Inflammatory macrophage treated with lipopolysaccharide for 4 hours (primary cell): ENCODE data around the gene PLPP4.

Experiments
- DNase-seq: peaks from one replicate; pipeline ENCODE4 v3.0.0-alpha.2; 2020

PLPP4 gene

DNA sequence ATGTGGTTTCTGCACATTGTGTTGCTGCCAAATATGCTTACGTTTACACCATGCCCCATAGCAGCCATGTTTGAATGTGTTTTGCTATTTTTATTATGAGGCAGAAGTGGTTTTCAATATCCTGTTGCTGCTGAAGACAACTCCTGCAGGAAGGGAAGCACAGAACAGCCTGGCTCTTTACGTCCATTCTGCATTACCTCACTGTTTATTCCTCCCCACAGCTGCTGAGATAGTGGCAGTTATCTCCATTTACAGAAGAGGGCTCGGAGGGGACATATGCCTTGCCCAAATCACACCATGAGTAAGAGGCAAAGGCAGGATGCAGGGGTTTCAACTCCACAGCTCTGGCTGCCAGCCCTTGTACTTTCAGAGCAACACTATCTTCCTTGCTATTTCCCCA, 35.3 kb downstream of the PLPP4 start:
- DNase-seq = no peak

DNA sequence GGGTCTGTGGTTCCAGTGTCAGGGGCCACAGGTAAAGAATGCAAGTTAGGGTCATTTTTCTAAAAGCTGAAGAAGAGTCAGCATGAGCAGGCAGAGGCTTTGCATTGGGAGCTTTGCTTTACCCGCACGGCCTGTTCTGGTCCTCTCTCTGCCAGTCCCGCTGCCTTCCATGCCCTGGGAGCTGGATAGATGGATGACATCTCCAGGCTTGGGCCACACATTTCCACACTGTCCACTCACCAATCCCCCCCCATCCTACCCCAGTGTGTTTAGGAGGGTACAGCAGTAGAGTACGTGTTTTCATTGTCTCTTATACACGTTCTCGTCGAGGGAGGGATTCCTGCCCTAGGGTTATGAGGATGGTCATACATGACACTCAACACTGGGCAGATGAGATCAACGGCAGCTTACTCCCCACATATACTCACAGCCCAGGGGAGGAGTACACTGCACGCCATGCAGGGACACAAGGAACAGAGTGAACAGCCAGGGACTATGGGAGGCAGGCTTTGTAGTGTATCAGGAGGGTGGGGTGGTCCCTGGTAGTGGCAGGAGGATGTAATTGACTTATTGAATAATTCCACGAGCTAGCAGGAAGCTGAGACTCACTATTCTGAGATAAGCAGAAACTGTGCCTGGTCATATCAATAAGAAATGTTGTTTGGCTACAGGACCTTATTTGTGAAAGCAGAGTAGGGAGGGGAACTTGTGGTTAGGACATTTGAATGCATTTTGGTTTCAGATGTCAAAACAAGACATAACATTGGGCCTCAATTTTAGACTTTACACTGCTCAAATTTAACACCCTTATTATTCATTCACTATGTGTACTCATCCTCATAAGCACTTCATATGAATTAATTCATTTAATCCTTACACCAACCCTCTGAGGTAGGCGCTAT, 36.6 kb downstream of the PLPP4 start:
- DNase-seq = no peak

DNA sequence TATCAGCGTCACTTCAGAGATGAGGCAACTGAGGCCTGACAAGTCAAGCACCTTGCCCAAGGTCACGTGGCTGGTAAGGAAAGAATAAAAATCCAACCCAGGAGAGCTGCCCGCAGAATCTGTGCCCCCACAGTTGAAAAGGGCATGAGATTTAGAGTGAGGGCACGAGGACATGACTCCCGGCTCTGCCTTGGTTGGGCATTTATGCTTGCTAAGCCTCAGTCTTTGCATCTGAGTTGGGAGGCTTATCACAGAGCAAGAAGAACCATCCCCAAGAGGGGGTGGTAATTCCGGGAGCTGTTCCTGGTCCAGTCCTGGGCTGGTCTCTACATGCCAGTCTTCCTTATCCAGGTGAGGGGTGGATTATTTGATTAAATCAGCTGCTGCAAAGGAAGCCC, 37.3 kb downstream of the PLPP4 start:
- no peak for DNase-seq

DNA sequence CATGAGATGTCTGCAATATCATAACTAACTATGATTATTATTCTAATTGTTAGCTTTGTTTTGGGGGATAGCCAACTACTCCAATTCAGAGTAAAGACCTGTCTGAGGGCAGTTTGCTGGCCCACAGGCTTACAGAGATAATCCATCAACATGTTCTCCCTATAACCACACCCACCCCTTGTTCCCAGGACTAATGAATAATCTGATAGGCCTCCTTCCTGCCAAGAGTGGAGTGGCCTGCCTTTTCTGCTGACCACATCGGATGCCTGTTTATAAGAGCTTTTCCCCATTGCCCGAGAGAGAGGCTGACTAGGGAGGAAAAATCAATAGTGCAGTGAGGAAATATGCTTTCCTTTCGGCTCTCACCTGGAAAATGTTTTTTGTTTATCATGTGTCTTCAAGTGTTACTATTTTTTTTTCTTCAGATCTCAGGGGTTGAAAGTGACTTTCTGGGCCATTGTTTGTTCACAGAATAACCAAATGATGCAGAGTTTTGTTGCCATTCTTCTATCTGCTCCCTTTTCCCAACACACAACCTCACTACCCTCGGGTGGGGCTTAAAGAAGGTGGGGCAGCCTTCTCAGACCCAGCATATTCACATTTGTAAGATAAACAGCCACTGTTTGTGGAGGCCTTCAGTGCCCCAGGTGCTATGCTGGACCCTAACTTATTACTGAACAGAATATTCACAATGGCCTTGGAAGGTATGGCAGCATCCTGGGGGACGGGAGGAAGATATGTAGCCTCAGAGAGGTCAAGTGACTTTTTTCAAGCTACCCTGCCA, 38.4 kb downstream of the PLPP4 start:
- no peak for DNase-seq

DNA sequence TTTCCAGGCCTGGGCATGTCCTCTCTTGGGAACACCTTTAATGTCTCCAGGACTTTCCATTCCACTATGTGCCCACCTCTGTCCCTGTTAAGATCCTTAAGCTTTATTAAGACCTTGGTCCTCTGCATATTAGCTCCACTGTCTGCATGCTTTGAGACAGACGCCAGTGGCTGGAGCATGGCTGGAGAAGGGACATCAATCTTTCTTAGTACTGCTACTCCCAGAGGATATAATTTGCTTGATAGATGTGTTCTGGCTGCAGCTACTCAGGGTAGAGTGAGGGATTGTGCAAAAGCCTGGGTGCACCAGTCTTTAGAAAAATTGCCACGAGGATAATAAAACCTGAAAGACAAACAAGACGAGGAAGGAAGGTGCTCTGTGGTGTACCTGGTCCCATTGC, 42.9 kb downstream of the PLPP4 start:
- no peak for DNase-seq

DNA sequence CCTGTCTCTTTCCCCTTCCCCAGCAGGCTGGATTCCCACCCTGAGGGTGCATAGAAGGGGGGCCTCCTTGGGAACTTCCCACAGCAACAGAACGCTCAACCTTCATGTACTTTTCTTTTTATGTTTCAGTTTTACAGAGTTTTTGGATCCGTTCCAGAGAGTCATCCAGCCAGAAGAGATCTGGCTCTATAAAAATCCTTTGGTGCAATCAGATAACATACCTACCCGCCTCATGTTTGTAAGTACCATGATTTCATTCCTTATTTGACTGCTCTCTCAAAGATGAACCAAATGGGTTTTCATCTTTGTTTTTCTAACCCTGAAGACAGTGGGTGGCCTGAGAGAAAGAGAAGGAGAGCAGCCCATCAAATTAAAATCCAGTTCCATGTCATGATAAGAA, 46.7 kb downstream of the PLPP4 start:
- DNase-seq = no peak

DNA sequence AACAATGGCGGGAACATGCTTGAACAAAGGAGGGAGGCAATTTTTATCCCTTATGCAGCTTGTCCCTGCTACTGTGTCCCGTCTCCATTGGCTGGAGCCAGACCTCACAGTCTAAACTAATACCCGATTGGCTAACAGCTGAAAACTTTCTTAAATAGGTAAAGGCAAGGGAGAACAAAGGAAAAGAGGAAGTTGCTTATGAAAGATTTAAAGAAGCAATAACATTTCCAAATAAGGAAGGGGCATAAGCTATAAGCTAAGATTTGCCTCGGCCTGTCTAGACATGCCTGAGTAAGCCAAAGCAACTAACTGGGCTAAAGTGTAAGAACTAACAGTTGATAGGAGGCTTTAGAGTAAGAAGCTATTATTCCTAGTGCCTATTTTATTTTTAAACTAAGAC, 47.2 kb downstream of the PLPP4 start:
- peak; percentile 47 for DNase-seq

DNA sequence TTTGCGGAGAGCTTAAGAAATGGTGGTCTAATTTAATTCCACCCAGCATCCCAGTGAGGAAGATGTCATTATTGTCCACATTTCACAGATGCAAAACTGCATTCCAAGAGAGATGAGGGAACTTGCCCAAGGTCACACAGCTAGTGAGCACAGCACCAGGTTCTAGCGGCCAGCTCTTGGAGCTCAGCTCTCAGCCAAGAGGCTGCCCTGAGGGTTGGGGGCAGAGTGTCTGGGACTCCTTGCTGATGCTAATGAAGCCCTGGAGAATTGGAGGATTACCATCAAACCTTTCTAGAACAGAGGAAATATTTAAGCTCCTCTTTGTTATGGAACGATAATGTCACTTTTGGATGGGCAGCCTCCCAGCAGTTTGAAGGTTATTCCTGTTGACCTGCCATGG, 48.0 kb downstream of the PLPP4 start:
- no peak for DNase-seq

DNA sequence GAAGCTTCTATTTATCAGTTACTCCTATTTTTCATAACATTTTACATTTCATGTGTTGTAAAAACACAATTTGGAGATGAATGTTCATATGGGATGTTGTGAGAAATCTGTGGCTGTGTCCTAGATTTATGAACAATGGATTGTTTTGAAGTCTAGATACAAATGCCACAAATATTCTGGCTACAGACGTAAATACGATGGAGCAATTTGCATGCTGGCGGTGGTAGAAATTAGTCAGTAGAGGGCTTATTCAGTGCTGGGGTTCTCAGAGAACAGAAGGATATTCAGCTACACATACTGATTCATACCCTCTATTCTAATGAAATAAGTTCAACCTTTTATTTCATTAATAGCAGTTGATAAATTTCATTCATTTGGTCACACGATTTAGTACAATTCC, 48.8 kb downstream of the PLPP4 start:
- DNase-seq = no peak

DNA sequence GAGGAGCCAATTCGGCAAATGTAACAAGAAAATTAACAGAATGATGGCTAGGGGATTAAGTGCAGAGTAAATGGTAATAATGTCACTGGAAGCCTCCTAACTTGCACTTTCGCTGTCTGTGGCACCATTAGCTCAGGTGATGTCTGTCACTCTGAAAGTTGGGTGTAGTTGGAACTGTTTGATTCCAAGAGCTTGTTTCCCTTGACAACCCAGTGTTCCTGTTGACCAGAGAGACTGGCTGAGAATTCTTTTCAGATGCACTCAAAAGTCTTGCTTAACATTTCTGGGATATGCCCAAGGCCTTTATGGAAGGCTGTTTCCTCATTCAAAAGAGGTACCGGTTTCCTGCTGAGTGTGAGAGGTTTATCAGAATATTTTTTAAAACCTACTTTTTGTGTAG, 49.6 kb downstream of the PLPP4 start:
- no peak for DNase-seq

DNA sequence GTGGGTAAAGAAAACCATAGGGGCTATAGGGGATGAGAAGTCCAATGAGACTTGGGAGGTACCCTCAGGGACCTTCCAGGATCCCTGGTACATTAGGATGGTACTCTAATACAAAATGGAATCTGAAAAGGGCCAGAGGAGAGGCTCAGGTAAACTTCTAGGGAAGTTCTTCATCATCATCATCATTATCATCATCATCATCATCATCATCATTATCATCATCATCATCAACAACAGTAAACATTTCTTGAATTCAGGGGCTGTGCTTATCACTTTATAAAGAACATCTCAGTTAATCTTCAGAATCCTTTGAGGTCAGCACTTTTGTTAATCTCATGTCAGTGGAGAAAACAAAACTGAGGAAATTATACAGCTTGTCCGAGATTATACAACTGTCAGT, 50.1 kb downstream of the PLPP4 start:
- DNase-seq = no peak

DNA sequence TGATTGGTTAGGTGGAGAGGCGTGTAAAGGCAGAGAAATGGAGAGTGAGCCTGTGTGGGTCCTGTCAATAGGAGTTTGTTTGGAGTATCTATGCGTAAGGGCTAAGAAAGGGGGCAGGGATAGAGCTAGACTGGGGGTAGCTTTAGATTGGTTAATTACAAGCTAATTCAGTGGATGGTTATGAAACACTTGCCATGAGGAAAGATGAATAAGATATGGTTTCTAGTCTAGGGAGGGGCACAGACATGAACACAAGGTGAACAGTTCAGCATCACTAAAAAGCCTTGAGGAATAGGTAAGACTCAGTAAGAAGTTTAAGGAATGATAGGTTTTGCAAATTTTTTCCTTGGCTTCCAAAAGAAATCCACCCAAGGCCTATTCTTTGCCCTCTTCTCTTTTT, 50.6 kb downstream of the PLPP4 start:
- no peak for DNase-seq

DNA sequence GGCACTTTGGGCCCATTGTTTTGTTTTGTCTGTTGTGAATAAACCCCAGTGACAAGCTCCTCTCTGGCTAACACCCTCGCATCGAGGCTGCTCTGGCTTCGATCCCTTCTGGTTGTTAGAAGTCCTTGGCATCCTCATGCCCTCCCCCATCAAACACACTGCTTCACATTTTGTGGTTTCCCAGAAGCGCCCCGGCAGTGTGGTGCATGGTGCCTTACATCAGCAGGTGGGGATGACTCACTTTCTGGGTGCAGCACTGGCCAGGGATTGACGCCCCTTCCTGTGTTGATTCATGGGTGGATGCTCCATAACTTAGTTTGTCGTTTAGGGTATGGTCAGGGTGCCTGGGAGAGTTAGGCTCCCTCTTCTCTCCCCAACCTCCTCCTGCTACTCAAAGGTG, 51.4 kb downstream of the PLPP4 start:
- no peak for DNase-seq

DNA sequence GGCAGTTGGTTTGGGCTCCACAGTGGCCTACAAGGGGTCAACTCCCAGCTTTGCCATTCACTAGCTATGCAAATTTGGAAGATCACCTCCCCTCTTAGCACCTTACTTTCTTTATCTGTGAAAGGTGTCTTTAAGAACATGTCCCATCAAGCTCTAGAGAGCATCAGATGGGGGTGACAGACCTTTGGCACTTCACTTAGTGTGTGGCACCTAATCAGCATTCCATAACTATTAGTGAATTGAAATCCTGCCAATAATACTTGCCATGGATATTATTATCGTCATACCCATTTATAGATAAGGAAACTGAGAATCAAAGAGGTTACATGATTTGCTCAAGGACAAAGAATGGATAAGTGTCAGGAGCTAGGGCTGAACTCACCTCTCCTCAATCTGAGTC, 51.9 kb downstream of the PLPP4 start:
- no peak for DNase-seq

DNA sequence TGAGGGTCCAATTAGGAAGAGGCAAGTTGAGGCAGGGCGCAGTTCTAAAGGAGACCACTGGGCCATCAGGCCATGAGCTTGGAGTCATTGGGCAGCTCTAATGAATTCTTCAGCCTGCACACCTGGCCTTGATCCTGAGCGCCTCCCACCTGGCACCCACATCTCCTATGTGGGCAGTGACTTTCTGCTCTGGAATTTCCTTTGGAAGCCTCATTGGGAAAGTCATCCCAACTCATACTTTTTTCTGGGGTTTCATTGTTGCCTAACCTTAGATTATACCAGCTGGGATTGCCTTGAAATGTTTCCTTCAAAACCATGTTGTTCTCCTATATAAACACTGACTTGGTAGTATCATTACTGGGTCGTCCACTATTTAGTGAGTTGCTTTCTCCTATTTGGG, 54.1 kb downstream of the PLPP4 start:
- no peak for DNase-seq

DNA sequence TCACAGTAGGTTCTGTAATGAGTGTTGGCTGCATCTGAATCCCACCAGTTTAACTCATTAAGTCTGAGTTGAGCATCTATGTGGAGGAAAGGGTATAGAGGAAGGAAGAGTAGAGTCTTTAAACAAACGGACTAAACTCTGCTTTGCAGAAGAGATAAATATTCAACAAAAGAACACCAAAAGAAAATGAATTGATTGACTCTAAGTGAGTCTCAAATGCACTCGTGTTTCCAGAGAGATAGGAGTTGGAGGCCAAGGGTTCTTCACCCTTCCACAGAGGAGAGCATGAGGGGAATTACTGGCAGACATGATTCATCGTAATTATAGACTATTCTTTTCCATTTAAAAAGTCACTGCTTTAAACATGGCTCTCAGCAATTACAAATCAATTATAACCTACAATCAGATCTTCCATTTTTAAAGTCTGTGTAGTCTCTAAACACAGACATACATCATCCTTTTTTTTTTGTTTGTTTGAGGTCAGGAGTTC, 56.3 kb downstream of the PLPP4 start:
- no peak for DNase-seq

DNA sequence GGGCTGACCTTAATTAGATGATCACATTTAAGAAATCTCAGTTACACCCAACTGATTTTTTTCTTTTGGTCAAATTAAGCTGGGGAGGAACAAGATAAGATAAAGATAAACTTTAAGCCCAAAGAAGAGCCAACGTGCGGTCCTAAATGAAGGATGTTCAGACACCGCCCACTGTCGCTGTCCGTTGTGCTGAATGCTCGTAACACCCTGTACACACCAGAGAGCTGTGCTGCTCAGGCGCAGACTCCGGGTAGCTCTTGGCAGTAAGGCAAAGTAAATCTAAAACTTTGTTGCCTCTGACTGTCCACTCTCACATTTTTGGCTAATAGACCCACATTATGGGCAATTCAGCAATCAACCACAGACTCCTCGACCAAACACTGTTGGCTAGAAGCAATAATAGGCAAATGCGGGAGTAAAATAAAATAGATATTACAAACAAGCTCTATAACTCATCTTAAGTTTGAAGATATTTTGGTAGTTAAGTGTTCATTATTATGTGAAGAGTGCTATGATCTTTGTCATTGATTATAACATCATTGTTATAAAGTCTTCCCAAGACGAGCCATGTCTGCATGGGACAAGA, 57.1 kb downstream of the PLPP4 start:
- peak; percentile 22 for DNase-seq

DNA sequence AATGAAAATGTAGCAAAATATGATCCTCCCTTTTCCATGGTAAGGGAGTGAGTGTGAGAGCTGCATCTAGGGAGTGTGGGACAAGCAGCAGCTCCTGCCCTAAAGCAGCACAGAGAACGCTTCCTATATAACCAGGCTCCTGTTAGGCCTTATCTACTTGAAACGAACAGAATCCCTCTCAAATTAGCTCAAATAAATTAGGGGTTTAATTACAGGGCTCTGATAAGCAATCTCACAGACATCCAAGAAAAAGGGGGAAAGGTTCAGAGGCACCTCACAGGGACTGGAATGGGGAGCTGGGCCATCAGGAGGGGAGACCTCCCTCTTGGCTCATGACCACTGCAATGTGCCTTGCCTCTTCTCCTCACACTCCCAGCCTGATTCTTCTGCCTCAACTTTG, 57.9 kb downstream of the PLPP4 start:
- no peak for DNase-seq

DNA sequence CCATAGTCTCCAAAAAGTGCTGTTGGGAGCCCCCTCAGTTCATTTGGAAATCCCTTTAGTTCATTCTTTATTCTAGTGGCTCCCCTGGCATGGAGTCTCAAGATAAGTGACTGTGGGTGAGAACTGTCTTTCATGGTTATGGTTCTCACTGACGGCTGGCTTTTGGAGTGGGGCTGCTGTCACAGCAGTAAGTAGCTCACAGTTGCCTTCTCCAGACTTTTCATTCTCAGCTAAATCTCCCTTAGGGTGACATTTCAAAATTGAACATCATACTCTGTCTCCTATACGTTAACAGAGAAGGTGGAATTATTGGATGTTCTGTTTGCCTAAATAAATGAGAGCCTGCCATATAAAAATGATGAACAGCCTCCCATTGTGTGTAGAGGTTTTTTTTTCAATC, 58.7 kb downstream of the PLPP4 start:
- no peak for DNase-seq

DNA sequence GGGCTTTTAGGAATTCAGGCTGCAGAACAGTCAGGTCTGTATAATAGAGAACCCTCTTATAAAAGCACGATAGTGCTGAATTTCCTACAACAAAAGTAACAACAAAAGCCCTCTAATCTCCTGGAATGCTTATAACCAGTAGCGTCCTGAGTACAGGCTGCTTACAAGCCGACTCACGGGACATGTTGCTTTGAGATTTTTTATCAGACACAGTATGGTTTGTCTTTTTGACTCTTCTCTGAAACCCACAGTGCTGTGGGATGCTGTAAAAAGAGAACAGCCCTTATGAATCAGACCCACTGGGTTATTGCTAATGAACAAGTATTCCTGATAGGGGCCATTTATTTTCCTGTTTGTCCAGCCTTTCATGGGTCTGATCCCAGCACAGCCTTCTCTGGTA, 59.4 kb downstream of the PLPP4 start:
- DNase-seq = no peak

DNA sequence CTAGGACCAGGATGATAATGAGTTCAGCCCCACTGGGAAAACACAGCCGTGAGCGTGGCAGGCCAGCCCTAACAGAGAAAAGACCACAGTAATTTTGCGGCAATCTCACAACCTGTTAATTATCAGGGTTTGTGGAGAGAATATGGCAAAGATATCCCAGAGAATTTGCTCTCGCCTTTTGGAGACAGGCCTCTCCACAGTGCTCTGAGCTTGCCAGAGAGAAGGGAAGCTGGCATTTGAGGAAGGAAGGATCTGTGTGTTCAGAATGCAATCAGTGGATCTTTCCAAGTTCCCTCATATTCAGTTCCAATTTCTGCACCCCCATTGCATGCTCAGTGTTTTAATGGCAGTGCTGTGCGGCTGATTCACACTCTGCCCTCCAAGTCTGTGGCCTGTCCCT, 60.2 kb downstream of the PLPP4 start:
- DNase-seq = no peak

DNA sequence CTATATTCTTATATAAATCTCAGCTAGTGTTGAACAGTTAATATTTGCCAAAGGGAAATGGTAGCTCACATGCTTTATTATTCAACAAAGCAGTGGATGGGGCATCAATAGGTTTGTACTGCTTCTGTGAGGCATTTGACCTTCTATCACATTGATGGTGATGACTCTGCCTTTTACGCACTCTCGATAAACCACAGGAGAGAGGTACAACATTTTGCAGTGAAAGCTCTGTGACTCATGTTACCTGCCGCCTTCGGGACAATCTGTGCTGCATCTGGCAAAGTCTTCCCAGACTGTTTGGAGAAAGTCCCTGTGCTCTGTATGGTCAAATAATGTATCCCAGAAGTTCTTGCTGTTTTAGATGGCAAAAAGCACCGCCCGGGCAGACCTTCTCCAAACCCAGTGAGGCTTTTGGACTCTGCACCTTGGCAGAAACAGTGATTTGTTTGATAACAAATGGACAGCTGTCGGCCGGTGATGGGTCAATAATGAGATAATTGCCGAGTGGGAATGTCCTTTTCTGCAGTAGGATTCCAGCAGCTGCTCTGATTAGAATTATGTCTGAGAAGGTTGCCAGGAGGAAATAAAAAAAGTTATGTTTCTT, 61.0 kb downstream of the PLPP4 start:
- no peak for DNase-seq

DNA sequence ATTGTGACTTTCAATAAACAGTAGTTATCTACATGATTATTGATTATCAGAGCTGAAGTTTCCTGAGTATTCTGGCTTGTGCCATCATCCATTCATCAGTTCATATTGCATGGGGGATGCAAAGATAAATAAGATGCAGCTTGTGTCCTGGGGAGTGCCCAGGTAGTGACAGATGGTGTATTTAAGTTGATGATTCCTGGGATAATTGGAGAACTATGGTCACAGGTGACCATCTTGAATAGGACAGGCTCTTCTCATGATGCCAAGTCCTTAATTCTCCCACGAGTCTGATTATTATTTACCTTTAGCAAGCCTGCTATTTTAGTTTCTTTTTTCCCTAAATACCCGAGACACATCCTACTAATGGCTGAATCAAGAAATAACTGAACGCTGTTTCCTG, 64.9 kb downstream of the PLPP4 start:
- no peak for DNase-seq
